DMS 273 (cell line): ENCODE measurements around the gene GEMIN5.
A peak's percentile ranks its signal among the peaks of the same experiment; 100 is the strongest.

Source experiments
- DNase-seq: peaks from one replicate; lab custom pipeline; 2025; ENCODE audit not compliant: unreplicated experiment; lab: John Stamatoyannopoulos, UW

GEMIN5 gene

GRCh38 chr5:154885439-154885838 is 52.6 kb downstream of the GEMIN5 start:
- DNase-seq: no peak

DNA sequence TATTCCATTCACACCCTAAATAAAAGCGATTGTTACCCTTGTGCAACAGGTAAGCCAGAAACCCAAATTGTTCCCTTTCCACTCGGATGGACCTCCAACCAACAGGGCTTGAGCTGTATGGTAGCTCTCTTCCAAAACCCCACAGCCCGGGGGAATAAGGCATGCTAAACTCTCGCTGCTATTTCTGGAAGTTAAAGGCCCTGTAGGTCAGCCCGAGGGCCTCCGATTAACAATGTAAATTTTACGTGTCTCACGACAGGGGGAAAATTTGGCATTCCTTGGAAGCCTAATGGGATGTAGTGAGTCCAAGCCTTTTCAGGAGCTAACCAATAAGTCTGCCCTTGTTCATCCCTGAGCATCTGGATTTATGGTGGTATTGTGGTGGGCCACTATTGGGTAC is 53.6 kb downstream of the GEMIN5 start:
- no peak for DNase-seq

- no peak for DNase-seq
Observed at GRCh38 chr5:154881986-154882385, 56.0 kb downstream of the GEMIN5 start.

- peak; percentile 17 for DNase-seq
Observed at GRCh38 chr5:154878642-154879335, 59.2 kb downstream of the GEMIN5 start.

- DNase-seq: no peak
Observed at GRCh38 chr5:154873791-154874331, 64.2 kb downstream of the GEMIN5 start.

- DNase-seq: no peak
Observed at GRCh38 chr5:154871734-154872133, 66.3 kb downstream of the GEMIN5 start.

- DNase-seq: peak; percentile 54
Observed at GRCh38 chr5:154868702-154869101, 69.3 kb downstream of the GEMIN5 start.

- DNase-seq: no peak
Observed at GRCh38 chr5:154866841-154867240, 71.2 kb downstream of the GEMIN5 start.

DNA sequence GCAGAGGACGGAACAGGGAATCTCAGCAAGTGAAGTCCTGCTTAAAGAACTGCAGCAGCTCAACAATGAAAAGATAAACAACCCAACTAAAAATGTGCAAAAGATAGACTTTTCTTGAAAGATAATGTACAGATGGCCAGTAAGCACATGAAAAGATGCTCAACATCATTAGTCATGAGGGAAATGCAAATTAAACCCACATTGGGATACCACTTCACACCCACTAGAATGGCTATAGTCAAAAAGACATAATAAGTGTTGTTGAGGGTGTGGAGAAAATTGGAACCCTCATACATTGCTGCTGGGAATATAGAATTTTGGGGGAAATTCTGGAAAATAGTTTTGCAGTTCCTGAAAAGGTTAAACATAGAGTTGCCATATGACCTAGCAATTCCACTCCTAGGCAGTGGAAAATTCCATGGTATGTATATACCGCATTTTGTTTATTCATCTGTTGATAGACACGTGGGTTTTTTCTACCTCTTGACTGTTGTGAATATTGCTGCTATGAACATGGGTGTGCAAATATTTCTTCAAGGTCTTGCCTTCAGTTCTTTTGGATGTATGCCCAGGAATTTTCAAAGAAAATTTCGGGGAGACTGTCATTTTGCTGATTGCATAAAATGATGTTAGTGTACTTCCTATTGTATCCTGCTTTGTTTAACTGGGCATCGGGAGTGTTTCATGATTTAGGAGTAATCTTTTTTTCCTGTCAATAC is 72.4 kb downstream of the GEMIN5 start:
- DNase-seq: no peak

DNA sequence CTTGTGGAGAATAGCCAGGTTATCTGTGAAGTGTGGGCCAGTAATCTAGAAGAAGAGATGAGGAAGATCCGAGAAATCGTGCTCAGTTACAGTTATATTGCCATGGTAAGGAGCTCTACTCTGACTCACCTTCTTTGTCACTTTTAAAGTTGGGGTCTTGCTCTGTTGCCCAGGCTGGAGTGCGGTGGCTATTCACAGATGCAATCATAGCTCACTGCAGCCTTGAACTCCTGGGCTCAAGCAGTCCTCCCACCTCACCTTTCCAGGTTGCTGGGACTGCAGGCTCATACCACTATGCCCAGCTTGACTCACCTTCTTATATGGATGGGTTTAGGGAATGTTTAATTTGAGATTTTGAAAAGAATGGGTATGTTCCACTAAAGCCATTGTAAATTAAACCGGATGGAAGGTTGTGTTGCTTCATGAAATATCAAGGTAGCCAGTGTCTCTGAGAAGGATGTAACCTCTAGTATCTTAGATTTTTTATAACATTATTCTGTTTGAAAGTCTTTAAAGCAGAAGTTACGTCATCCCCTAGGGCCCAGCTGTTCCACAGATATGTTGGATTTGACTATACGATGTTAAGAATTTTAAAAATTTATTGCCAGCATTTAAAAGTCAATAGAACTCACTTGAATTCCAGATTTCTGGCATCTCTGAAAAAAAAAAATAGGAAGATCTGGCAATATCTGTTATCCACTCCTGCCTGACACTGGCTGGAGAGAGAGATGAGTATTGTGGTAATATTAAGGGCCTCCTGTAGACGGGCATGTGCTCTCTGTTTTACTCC is 74.5 kb downstream of the GEMIN5 start:
- DNase-seq: no peak

DNA sequence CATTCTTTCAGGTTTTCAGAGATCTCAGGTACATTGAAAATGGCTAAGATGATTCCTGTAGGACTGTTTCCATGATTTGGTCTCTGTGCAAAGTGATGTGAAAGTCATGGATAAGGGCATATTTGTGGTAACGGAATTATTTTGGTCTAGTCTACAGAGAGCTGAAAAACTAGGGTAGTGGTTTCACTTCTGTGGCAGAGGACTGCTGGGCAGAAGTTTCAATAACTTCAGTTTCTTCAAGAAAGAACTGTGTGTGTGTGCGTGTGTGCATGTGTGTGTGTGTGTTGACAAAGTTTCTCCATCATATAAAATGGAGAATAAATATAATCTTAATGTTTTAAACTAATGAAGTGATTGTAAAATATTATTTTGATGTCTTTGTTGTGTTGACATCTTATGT is 75.2 kb downstream of the GEMIN5 start:
- no peak for DNase-seq

DNA sequence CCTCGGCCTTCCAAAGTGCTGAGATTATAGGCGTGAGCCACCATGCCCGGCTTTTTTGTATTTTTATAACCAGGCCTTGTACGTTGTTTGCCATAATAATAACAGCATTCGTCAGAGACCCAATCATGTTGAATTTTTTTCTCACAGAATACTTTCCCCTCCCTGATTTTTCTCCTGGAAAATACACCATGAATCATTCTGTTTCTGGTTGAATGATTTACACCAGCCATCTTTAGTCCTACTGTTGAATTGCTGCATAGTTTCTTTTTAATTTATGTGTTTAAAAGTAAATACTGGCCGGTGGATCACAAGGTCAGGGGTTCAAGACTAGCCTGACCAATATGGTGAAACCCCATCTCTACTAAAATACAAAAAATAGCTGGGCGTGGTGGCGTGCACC is 76.1 kb downstream of the GEMIN5 start:
- no peak for DNase-seq

DNA sequence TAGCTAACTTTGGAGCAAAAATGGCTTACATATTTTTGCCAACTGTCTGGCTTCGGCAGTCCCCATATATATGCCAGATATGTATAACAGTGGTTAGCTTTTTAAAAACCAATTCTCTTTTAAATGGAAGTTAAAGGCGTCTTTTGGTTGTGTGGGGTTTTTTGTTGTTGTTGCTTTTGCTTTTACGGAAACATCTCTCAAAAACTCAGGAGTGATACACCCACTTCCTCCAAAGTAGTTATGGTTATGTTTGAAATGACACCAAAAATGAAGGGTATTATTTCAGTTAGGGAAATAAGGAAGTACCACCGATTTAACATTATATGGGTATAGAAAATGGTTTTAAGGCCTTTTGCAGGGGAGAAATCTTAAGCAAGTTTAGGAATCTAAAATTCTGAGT is 77.2 kb downstream of the GEMIN5 start:
- DNase-seq: no peak

DNA sequence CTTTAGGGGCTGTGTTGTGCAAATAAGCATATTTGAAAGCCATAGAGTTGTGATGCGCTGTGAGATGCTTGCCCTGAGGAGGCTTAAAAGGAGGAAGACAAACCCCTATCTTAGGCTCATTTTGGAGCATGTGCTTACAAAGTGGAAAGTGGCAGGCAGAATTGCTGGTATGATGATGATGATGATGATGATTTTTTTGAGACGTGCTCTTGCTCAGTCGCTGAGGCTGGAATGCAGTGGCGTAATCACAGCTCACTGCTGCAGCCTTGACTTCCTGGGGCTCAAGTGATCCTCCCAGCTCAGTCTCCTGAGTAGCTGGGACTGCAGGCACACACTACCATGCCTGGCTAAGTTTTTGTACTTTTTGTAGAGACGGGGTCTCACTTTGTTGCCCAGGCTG is 77.9 kb downstream of the GEMIN5 start:
- no peak for DNase-seq

DNA sequence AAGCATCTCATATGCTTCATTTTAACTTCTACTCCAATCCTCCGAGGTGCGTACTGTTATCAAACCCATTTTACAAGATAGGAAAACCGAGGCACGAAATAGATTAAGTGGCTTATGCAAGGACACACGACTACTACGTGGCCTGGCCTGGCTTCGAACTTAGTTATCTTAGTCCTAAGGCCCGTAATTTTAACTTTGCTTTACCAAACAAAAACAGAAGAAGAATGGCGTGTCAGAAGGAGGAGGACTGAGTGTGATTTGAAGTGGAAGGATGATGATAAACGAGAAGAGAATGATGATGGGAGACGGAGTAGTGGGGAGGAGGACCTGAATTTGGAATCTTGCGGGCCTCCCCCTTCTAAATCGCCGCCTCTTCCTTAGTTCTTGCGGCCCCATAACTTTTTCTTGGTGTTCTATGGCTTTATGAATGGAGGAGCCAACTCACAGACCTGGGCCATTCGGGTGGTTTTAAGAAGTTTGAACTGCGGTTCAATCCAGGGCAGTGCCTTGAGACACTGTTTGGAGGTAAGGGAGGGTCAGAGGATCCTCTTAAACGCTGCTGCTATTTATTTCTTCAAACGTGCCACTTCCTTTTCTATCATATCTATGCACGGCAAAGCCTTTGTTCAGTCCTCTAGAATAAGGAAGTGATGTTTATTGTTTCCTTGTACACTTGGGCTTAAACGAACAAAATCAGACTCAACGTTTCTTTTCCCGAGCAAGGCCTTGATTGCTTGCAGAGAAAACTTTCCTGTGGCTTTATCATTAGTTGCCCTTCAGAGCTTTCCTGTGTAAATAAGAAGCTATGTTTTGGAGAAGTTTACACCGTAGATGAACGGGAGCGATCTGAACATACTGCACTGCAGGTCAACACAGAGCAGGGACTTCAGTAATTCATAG is 78.8 kb downstream of the GEMIN5 start:
- peak; percentile 44 for DNase-seq

DNA sequence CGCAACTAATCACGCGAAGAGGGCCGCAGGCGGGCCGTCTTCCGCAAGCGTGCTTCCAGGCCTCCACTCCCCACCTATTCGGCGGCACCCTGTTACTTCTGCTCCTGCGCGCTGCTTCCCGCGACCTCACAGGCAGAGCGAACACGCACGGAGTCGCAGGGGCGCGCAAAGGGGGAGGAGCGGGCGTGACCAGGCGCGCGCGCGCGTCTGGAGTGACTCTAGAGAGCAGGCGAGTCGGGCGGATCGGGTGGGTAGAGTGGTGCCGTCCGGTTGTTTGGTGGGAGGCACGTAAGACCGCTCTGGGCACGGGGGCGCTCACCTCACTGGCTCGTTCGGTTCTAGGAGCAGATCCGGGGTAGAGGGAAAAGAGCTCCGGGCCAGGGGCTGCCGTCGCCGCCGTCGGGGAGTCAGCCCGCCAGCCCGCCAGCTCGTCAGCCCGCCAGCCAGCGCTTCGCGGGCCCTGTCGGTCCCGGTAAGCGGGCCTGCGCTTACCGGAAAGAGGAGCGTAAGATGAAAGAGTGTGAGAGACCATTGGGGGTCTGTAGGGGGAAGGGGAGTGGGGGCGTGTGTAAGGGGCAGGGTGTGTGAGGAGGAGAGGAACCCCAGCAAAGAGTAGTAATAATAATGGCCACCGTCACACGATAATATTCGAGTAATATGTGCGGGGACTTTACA is 79.6 kb downstream of the GEMIN5 start, which contains the start of gene CNOT8:
TSS of gene CNOT8 (plus strand) at position 331 of the 675 bp plus-strand sequence. CDS start 4,652 bp downstream, outside the sequence.
- peak; percentile 99 for DNase-seq

DNA sequence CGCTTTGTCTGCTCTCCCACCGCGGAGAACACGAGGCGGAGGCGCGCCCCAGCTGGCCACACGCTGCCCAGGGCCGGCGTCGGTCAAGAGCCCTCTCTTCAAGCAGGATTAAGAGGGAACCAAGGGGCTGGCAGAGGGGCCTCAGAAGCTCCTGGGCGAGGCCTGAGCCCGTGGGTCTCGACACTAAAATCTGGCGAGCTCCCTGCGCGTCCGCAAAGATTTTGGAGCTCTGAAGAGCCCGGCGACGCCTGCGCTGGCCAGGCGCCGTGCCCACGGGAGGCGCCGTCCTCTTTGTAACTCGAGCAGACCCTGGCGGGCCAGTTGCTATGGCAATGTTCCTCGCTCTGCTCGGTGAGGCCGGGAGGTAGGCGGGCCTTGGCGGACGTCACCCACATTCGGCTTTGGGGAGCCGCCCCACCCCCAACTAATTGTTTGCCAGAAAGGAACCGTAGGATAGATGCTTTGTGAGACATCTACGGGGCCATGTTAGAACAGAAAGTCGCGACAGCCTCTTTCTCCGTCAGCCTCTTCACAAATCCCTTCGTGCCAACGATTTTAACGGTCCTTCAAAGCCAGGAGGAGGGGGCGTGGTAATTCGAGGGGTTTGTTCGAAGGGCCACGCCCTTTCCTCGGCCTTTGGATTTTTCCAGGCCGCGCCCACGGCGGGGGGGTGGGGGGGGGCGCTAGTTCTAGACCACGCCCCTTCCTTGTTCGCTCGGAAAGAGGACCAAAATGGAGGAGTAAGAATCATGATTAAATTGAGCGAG is 80.3 kb downstream of the GEMIN5 start:
- DNase-seq: peak; percentile 99

DNA sequence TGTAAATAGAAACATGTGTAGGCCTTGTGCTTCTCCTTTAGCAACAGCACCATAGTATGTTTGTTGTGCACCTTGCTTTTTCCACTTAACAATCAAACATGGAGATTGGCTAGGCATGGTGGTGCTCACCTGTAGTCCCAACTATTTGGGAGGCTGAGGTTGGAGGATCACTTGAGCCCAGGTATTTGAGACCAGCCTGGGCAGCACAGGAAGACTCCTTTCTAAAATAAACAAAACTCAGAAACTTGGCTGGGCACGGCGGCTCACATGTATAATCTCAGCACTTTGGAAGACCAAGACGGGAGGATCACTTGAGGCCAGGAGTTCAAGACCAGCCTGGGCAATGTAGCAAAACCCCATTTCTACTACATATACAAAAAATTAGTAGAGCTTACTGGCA is 86.7 kb downstream of the GEMIN5 start:
- DNase-seq: no peak
